NCI-H1694 treated with DMSO at 0.1 percent for 48 hours (cell line): ENCODE measurements around the gene CCN5.

Experiments used
- DNase-seq: peaks from one replicate; lab custom pipeline; 2025; lab: John Stamatoyannopoulos, UW

CCN5 gene

GRCh38 chr20:44737116-44737515, 21.9 kb downstream of the CCN5 start:
- no peak for DNase-seq

- peak; percentile 55 for DNase-seq
These were observed 23.8 kb downstream of the CCN5 start for GRCh38 chr20:44738813-44739477.

GRCh38 chr20:44739942-44740341, 24.8 kb downstream of the CCN5 start:
- DNase-seq, result peak; percentile 89

DNA sequence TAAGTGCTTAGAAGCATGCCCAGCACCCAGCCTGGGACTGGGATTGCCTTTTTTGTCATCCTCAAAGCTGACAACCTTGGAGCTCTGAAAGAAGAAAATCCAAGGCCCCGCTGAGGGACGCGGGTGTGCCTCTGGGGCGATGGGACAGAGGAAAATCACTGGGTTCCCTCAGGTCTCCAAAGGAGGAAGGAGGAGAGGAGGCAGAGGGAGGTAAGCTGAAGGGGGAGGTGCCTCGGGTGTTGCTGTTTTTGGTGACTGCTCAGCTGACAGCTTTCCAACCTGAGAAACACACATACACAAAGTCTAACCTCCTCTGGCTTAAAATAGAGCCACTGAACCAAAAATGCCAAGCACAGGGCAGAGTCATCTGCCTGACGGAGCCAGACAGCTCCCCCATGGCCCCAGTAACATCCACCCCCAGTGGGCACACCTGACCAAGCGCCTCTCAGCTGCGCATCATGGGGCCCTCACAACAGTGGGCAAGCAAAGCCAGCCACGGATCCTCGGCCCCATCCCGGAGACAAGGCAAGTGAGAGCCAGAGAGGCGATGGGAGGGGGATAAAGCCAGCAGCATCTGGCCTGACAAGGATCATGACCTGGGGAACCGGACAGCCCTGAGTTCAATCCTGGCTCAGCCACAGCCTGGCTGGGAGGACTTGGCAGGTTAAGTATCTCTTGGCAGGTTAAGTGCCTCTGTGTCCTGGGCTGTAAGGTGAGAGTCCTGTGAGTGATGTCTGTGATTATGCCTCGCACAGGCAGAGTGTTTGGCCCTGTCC, 27.3 kb downstream of the CCN5 start:
- no peak for DNase-seq

DNA sequence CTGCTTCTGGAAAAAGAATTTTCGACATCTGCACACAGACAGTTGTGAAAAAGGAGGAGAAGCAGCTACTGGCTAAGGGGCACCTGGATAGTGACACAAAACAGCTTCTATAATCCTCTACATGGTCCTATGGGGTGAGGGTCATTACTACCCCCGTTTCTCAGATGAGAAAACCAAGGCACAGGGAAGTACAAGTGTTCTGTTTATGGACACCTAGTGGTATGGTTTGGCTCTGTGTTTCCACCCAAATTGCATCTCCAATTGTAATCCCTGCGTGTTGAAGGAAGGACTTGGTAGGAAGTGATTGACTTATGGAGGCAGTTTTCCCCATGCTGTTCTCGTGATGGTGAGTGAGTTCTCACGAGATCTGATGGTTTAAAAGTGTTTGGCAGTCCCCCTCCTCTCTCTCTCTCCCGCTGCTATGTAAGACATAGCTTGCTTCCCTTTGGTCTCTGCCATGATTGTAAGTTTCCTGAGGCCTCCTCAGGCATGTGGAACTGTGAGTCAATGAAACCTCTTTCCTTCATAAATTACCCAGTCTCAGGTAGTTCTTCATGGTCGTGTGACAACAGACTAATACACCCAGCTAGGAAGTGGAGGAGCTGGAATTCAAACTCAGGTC, 28.0 kb downstream of the CCN5 start:
- no peak for DNase-seq

GRCh38 chr20:44743916-44744655, 28.9 kb downstream of the CCN5 start:
- DNase-seq, result no peak

GRCh38 chr20:44745122-44745597, 30.0 kb downstream of the CCN5 start:
- DNase-seq, result no peak

DNA sequence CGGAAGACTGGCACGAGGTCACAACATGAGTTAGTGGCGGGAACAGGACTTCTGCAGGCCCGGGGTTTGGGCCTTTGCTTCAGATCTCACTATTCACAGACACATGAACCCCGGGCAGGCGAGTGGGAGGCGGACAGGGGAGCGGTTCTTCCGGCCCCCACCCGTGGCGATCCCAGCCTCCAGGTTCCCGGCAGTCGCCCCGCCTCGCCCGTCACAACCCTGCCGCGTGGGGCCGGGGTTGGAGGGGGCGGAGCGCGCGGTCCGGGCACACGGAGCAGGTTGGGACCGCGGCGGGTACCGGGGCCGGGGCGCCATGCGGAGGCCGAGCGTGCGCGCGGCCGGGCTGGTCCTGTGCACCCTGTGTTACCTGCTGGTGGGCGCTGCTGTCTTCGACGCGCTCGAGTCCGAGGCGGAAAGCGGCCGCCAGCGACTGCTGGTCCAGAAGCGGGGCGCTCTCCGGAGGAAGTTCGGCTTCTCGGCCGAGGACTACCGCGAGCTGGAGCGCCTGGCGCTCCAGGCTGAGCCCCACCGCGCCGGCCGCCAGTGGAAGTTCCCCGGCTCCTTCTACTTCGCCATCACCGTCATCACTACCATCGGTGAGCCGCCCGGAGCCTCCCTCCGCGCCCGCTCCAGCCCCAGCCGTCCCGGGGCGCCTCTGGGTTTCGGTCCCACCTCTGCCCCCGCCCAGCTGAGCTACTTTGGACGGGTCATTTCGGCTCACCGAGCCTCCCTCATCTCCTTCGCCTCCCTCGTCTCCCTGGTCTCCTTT, 30.6 kb downstream of the CCN5 start, which contains the start of gene KCNK15:
Gene KCNK15, plus strand, starts transcription at position 268 of the 769 bp plus-strand sequence. Its CDS starts 46 bp downstream, at position 314.
- DNase-seq, result no peak

- DNase-seq, result peak; percentile 39
These were observed 31.4 kb downstream of the CCN5 start for GRCh38 chr20:44746367-44747165.

- peak; percentile 64 for DNase-seq
These were observed 32.2 kb downstream of the CCN5 start for GRCh38 chr20:44747166-44748004.

DNA sequence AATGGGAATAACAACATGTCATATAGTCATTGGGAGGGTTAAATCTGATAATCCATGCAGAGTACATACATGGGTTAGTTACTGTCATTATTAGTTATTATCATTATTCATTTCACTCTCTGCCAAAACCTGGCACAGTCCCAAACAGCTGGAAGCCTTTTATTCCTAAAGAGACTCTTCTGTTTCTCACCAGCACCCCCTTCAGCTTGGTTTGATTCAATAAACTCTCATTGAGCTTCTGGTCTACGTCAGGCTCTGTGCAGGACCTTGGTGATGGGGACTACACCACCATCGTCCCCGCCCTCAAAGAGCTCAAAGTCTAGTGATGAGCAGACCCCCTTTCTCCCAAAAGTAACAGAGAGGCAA, 32.8 kb downstream of the CCN5 start:
- no peak for DNase-seq

DNA sequence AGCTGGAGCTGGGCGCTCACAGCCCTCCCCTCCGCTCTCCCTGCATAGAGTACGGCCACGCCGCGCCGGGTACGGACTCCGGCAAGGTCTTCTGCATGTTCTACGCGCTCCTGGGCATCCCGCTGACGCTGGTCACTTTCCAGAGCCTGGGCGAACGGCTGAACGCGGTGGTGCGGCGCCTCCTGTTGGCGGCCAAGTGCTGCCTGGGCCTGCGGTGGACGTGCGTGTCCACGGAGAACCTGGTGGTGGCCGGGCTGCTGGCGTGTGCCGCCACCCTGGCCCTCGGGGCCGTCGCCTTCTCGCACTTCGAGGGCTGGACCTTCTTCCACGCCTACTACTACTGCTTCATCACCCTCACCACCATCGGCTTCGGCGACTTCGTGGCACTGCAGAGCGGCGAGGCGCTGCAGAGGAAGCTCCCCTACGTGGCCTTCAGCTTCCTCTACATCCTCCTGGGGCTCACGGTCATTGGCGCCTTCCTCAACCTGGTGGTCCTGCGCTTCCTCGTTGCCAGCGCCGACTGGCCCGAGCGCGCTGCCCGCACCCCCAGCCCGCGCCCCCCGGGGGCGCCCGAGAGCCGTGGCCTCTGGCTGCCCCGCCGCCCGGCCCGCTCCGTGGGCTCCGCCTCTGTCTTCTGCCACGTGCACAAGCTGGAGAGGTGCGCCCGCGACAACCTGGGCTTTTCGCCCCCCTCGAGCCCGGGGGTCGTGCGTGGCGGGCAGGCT, 35.1 kb downstream of the CCN5 start:
- no peak for DNase-seq

GRCh38 chr20:44752099-44752931, 37.1 kb downstream of the CCN5 start:
- no peak for DNase-seq

- DNase-seq, result no peak
These were observed 39.4 kb downstream of the CCN5 start for GRCh38 chr20:44754554-44754953.

GRCh38 chr20:44756011-44756688, 41.0 kb downstream of the CCN5 start:
- no peak for DNase-seq

GRCh38 chr20:44756956-44757355, 41.8 kb downstream of the CCN5 start:
- no peak for DNase-seq
